Esophagus squamous epithelium (tissue), 5 donors: ENCODE measurements around the gene OBSL1. TPM values are rescaled to one million over a fixed set of nuclear protein-coding genes. Genes with fewer than 3 reads are reported as not detected.

Experiments
- DNase-seq: peaks from one replicate; lab custom pipeline; 2025; lab: John Stamatoyannopoulos, UW
- H3K27ac ChIP-seq, 4 donors: fragments of 200-600 bp; sonication (generic); one replicate each; pipeline ENCODE4 v1.5.1; 2016 to 2019; ENCODE audit warnings: mild to moderate bottlenecking in 1 of 4
- H3K27me3 ChIP-seq, 4 donors: fragments of 200-600 bp; sonication (generic); 1 replicate in 3 of 4; 2 replicates in 1 of 4; pipeline versions ENCODE4 v1.5.1 to v1.6.0; 2017 to 2021; ENCODE audit warnings: antibody characterized with exemption in 1 of 4
- H3K36me3 ChIP-seq, 3 donors: fragments of 200-600 bp; sonication (generic); one replicate each; pipeline ENCODE4 v1.5.1; 2016 to 2019
- H3K4me1 ChIP-seq, 3 donors: fragments of 200-600 bp; sonication (generic); one replicate each; pipeline ENCODE4 v1.5.1; 2017 to 2019
- H3K4me3 ChIP-seq, 4 donors: fragments of 200-600 bp; sonication (generic); 1 replicate in 3 of 4; 2 replicates in 1 of 4; pipeline ENCODE4 v1.5.1; 2016 to 2019; ENCODE audit warnings: mild to moderate bottlenecking in 2 of 4, moderate library complexity in 1 of 4
- H3K9me3 ChIP-seq, 3 donors: fragments of 200-600 bp; sonication (generic); one replicate each; pipeline ENCODE4 v1.5.1; 2016 to 2019
- POLR2A ChIP-seq, 4 donors: fragments of 450-650 bp; IDR thresholded peaks; one replicate each; pipeline ENCODE4 v1.6.1; 2017; ENCODE audit warnings: antibody characterized with exemption in 4 of 4, mild to moderate bottlenecking in 4 of 4, moderate library complexity in 3 of 4
- WGBS, 2 donors: methylation state at CpG; one replicate each; pipeline ENCODE4 v1.1.5; 2018; 5-methylcytosine and 5-hydroxymethylcytosine counted together
- intact Hi-C: fragments of 100-400 bp; cut with DNase I; formaldehyde crosslinking; loops from one replicate; pipeline ENCODE4 v1.15.0; 2022
- total RNA-seq, 4 donors: library from RNA; depleted of rRNA; stranded (reverse); fragments of >200 nt; gene quantifications; one replicate each; pipeline ENCODE4 v1.1.0, GENCODE V29; 2016
- TF ChIP-seq, protein P1 (sequence below), 6 experiments: fragments of 450-650 bp in 4 of 6; fragments of 200-600 bp in 2 of 6; sonication (generic) in 2 of 6; IDR thresholded peaks; one replicate each; pipeline ENCODE4 v1.5.1; 2016 to 2019; ENCODE audit warnings: antibody characterized with exemption in 6 of 6, mild to moderate bottlenecking in 4 of 6, moderate library complexity in 4 of 6
- donor health status: DM: yes; HTN: yes; CAD: no.

Gene OBSL1
- total RNA-seq, 4 donors from 2014 or later = 7.0 to 38.9 (median 16.0) TPM

DNA sequence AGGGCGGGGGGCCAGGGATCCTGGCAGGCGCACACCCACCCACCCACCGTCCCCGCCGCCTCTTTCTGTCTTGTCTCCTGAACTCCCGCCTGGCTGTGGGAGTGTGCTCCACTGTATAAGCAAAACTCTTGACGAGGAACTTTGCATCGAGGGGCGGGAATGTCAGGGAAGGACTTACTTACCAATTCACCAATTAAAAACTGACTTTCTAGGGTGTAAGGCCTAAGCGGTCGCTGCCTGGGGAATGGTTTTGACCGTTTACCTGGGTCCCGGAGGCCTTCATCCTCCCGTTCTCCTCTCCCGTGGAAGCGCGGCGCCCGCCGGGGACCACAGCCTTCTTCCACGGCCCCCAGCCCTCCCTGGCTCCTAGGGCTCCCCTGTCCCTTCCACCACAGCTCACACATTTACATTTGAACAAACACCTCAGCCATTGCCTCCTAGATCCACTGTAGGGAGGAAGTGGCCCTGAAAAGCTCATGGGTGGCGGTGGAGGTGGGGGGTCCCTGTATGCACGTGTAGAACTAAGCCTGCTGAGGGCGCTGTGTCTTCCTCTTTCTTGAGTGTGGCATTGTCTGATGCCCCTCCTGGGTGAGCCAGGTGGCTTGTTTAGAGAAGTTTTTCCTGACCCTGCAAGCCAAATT lies 48.2 kb downstream of the OBSL1 start:
- Histone ChIP-seq H3K27me3 (peaks cover 5 to 100% (median 7%) of the 10 kb centered on the region in 4 donors), H3K9me3 (no peaks in the 10 kb centered on the region), H3K4me1 (peaks cover 17 to 30% (median 21%) of the 10 kb centered on the region in 3 donors), H3K36me3 (no peaks in the 10 kb centered on the region), H3K27ac (peak overlapping the region in 2 of 4 donors; percentile 45 to 58), H3K4me3 (peak overlapping the region in 3 of 4 donors; percentile 5 to 55 (median 33))
- DNase-seq = no peak
- intact Hi-C loops = loop anchor here (5.0 kb wide), 1 partner anchor 46 kb away; no protein-coding TSS in a partner anchor
- WGBS, 2 donors = 47 to 54% methylated on average over 9 to 15 of the region's 24 CpGs
- no peak for TF ChIP-seq POLR2A (IDR thresholded peaks at IDR 0.05)
- TF ChIP-seq, protein P1, sequence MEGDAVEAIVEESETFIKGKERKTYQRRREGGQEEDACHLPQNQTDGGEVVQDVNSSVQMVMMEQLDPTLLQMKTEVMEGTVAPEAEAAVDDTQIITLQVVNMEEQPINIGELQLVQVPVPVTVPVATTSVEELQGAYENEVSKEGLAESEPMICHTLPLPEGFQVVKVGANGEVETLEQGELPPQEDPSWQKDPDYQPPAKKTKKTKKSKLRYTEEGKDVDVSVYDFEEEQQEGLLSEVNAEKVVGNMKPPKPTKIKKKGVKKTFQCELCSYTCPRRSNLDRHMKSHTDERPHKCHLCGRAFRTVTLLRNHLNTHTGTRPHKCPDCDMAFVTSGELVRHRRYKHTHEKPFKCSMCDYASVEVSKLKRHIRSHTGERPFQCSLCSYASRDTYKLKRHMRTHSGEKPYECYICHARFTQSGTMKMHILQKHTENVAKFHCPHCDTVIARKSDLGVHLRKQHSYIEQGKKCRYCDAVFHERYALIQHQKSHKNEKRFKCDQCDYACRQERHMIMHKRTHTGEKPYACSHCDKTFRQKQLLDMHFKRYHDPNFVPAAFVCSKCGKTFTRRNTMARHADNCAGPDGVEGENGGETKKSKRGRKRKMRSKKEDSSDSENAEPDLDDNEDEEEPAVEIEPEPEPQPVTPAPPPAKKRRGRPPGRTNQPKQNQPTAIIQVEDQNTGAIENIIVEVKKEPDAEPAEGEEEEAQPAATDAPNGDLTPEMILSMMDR (IDR thresholded peaks at IDR 0.05) = no peak

DNA sequence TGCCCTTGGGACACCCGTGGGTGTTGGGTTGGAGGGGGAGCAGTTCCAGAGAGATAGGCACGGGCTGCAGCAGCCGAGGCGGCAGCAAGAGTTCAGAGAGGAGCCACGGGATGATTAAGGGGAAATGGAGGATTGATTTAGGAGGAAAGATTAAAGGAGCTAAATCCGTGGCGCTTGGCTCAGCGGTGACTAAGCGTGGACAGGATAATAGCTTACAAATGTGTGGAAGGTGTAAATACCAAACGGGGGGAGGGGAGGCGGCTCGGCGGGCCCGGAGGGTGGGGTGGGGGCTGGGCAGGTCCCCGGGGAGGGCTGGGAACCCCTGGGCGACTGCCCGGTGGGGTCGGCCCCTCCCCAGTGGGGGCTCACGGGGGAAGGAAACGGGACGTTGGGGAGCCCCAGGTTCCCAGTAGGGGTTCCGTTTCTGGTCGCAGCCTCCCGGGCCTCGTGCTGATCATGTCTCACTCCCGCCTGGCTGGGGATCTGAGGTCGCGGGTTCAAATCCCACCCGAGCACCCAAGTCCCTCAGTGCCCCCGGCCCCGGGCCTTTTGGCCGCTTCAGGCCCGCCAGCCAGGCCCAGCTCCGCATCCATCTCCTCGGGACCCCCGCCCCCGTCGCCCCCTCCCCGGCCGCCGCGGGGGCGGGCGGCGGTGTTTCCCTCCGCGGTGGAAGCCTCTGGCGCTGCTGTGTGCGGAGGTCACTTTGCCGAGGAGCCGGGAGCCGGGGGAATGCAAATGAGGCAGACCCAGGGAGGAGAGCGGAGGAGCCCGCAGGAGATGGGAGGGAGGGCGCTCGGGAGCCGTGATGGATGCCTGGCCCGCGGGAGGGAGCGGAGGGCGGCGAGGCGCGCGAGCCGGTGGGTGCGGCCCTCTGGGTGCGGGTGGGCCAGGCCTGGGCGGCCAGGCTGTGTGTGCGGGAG lies 49.0 kb downstream of the OBSL1 start:
- Histone ChIP-seq H3K27ac (peak overlapping the region in 3 of 4 donors; percentile 30 to 58 (median 45)), H3K4me3 (peak overlapping the region in 3 of 4 donors; percentile 5 to 55 (median 33)), H3K4me1 (peaks cover 17 to 30% (median 21%) of the 10 kb centered on the region in 3 donors), H3K9me3 (no peaks in the 10 kb centered on the region), H3K36me3 (no peaks in the 10 kb centered on the region), H3K27me3 (peaks cover 5 to 100% (median 7%) of the 10 kb centered on the region in 4 donors)
- 3 to 4% methylated on average over 10 to 18 of the region's 70 CpGs for WGBS, 2 donors
- DNase-seq = no peak
- intact Hi-C loops = loop anchor here (5.0 kb wide), 1 partner anchor 45 kb away; no protein-coding TSS in a partner anchor
- TF ChIP-seq, protein P1 (IDR thresholded peaks at IDR 0.05) = no peak
- no peak for TF ChIP-seq POLR2A (IDR thresholded peaks at IDR 0.05)

DNA sequence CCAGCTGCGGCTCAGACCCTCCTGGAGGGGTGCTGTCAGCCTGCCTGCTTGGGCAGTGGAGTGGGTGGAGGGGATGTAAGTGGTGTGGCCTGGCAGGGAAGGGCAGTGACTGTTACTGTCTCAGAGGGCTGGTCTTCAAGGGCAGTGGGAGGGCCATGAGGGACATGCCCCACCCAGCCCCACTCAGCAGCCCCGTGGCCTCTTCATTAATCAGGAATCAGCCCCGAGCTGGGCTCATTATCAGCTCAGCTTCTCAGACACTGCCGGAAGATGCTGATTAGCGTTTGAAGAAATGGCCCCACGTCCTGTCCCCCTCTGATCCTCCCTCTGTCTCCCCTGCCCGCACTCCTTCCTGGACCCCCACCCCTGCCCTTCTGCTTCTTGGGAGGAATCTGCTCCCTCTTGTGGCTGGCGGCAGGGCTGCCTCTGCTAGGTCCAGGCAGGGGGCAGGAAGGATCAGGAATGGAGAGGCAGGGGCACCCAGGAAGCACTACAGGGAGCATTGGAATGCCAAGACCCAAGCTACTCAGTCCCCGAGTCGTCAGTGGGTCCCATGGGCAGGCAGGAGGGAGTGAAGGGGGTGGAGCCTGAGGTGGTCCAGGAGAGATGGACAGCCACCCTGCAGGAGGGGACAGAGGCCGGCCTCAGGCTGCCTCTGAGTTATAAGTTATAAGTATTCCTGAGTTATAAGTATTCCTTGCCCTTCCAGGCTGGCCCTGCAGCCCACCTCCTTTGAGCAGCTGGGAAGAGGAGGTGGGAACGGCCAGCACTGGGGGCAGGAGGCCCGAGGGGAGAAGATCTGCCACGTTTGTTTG lies 50.1 kb downstream of the OBSL1 start:
- no peak for DNase-seq
- TF ChIP-seq, protein P1 (IDR thresholded peaks at IDR 0.05) = peak in 4 of 6 experiments; percentile 42 to 53 (median 44)
- TF ChIP-seq POLR2A (IDR thresholded peaks at IDR 0.05) = no peak
- 16 to 26% methylated on average over 9 to 12 of the region's 14 CpGs for WGBS, 2 donors
- H3K27ac ChIP-seq = peak overlapping the region in 2 of 4 donors; percentile 45 to 58
- no peaks in the 10 kb centered on the region for H3K36me3 ChIP-seq
- peaks cover 5 to 100% (median 7%) of the 10 kb centered on the region in 4 donors for H3K27me3 ChIP-seq
- peaks cover 17 to 30% (median 21%) of the 10 kb centered on the region in 3 donors for H3K4me1 ChIP-seq
- intact Hi-C loops = loop anchor here (5.0 kb wide), 1 partner anchor 44 kb away; no protein-coding TSS in a partner anchor
- no peak overlapping the region for H3K4me3 ChIP-seq
- no peaks in the 10 kb centered on the region for H3K9me3 ChIP-seq

DNA sequence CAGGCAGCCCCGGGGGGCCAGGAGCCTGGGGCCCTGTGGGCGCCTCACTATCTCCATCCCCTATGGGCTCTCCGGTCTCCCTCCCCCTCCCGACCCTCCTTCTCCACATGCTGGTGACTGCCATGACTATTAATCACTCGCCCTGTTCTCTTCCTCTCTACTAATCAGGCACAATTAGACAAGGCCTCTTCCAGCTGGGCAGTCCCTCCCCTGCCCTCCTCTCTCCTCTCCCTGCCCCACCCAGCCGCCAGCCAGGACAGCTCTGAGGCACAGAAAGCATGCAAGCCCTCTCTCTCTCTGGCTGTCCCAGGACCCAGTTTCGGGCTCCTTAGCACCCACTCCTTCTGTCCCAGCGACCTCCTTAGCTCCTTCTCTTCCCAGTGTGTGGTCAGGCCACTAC lies 51.3 kb downstream of the OBSL1 start:
- 62 to 64% methylated on average over 8 of the region's 8 CpGs for WGBS, 2 donors
- no peak for TF ChIP-seq POLR2A (IDR thresholded peaks at IDR 0.05)
- TF ChIP-seq, protein P1 (IDR thresholded peaks at IDR 0.05) = no peak
- peaks cover 5 to 100% (median 7%) of the 10 kb centered on the region in 4 donors for H3K27me3 ChIP-seq

More for the DNA sequence above, 51.3 kb downstream of the OBSL1 start:
- DNase-seq = no peak
- intact Hi-C loops = loop anchor here (5.0 kb wide), 1 partner anchor 43 kb away; no protein-coding TSS in a partner anchor
- Histone ChIP-seq H3K9me3 (no peaks in the 10 kb centered on the region), H3K4me3 (no peak overlapping the region), H3K36me3 (no peaks in the 10 kb centered on the region), H3K4me1 (peaks cover 17 to 30% (median 21%) of the 10 kb centered on the region in 3 donors), H3K27ac (no peak overlapping the region)
